ENCODE data around the gene CALHM4. TPM values are rescaled to one million over a fixed set of nuclear protein-coding genes. Genes with fewer than 3 reads are reported as not detected.

Gene CALHM4
- total and polyA plus RNA-seq, 2 of the 8 experiments (the other 6 are each of a cell fraction or from before 2014, with no cell fraction given), result not detected

DNA sequence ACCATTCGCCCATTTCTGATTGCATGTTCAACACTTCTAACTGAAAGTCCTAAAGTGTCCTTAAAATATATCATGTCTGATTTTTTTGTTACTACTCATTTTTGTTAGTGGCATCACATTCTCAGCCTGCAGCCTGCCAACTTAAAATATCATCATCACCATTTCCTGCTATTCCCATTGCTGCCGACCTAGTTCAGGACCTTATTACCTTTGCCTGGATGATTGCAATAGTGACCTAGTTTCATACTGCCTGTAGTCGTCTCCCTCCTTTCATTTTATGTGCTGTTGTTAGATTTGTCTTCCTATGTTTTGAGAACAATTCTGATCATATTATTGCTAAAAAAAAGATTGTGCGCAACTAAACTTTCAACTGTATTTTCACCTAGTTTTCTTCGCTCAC lies 23.9 kb downstream of the CALHM4 start (continued):
- TF ChIP-seq, protein P1, sequence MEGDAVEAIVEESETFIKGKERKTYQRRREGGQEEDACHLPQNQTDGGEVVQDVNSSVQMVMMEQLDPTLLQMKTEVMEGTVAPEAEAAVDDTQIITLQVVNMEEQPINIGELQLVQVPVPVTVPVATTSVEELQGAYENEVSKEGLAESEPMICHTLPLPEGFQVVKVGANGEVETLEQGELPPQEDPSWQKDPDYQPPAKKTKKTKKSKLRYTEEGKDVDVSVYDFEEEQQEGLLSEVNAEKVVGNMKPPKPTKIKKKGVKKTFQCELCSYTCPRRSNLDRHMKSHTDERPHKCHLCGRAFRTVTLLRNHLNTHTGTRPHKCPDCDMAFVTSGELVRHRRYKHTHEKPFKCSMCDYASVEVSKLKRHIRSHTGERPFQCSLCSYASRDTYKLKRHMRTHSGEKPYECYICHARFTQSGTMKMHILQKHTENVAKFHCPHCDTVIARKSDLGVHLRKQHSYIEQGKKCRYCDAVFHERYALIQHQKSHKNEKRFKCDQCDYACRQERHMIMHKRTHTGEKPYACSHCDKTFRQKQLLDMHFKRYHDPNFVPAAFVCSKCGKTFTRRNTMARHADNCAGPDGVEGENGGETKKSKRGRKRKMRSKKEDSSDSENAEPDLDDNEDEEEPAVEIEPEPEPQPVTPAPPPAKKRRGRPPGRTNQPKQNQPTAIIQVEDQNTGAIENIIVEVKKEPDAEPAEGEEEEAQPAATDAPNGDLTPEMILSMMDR (IDR thresholded peaks at IDR 0.05; ENCODE audit: control extremely low read depth in 1 of 3, insufficient read depth in 1 of 3, low read depth in 1 of 3, low read length in 3 of 3), result no peak
- no peak for TF ChIP-seq CHD1 (IDR thresholded peaks at IDR 0.05; ENCODE audit: low read depth, low read length)
- no peak for TF ChIP-seq SP1 (IDR thresholded peaks at IDR 0.05; ENCODE audit: low read depth, low read length)
- no peak for TF ChIP-seq GTF2F1 (IDR thresholded peaks at IDR 0.05; ENCODE audit: borderline replicate concordance, low read depth, low read length)
- no peak for TF ChIP-seq SUZ12 (IDR thresholded peaks at IDR 0.05; ENCODE audit: low read length)
- no peak for TF ChIP-seq RFX5 (IDR thresholded peaks at IDR 0.05; ENCODE audit: borderline replicate concordance, low read depth, low read length)
